ENCODE data around the gene THBD. TPM values are rescaled to one million over a fixed set of nuclear protein-coding genes. Genes with fewer than 3 reads are reported as not detected.

The THBD gene
- total RNA-seq (2014; rRNA removed; shearing (Covaris generic)): 13.6 and 15.8 TPM in 2 replicates
- polyA plus RNA-seq (2014; cell fraction: nucleus; rRNA removed): 2.6 and 3.4 TPM in 2 replicates

DNA sequence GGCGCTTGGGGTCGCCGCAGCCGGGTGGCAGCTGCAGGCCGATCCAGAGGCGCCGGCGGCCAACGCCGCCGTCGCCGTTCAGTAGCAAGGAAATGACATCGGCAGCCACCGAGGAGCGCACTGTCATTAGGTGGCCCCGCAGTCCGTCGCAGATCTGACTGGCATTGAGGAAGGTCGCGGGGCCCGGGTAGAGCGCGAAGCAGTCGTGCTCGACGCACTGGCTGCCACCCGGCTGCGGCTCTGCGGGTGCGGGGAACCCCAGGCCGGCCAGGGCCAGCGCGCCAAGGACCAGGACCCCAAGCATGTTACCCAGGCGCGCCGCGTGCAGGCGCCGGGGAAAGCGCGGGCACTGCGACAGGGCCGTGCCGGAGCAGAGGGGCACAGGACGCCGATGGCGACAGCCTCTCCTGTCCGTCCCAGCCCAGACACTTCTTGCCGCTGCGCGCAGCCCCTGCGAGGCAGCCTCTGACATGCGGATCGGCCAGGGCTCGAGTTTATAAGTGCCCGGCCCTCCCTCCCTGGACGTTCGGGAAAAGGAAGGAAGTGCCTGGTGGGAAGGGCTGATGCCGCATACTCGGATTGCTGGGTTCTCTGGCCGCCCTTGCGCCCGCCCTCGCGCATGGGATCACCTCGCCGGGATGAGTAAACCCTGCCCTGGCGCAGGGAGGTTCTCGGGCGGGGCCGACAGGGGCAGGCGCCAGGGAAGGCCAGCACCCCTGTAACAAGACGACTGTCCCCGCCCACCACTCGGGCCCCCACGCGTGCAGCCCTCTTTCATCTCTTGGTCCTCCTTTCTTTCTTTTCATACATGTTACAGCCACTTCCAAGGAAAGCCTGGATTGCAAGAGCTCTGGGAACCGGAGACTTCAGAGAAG lies at the start of gene THBD:
Gene THBD, minus strand, starts transcription at position 472 of the 875 bp plus-strand sequence. Its CDS starts 168 bp downstream, at position 304.
- DNase-seq (ENCODE audit: extremely low read depth, low read depth): peak; percentile 79

DNA sequence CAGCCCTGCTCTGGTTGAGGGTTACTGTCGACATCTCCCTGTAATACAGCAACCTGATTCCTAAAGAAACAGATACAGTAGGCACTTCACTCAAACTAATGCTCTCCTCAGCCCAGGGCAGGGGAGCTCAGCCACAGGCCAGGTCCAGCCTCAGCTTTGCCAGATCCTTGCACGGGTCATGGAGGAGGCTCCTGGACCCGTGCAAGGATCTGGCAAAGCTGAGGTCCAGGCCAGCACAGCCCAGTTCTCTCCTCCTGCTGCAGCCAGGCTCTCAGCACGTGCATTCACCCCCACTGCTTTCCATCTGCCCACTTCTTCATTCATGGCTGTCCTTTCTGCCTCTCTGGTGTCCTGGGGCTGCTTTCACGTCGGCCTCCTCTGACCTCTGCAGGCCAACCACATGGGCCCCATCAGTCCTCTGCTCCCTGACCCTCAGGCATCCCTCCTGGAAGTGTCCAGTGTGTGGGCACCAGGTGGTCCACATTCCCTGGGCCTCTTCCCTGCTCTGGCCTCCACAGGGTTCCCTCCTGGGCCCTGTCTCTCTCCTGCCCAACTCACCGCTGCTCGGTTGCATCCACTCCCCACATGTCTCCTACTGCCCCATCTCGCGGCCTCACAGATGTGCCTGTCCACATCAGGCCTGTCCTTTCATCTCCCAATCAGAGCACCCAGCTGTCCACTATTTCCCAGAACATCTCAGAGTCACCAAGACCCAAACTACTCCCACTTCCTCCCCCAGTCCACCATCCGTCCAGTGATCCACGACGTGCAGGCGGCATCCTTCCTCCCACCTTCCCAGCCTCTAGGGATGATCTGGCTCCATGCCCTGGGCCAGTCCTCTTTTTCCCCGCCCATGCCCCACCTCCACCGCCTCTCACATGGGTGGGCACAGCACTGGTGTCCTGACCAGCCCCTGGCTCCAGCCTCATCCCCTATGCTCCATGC lies 48.4 kb upstream of the THBD start:
- DNase-seq (ENCODE audit: extremely low read depth, low read depth): no peak

DNA sequence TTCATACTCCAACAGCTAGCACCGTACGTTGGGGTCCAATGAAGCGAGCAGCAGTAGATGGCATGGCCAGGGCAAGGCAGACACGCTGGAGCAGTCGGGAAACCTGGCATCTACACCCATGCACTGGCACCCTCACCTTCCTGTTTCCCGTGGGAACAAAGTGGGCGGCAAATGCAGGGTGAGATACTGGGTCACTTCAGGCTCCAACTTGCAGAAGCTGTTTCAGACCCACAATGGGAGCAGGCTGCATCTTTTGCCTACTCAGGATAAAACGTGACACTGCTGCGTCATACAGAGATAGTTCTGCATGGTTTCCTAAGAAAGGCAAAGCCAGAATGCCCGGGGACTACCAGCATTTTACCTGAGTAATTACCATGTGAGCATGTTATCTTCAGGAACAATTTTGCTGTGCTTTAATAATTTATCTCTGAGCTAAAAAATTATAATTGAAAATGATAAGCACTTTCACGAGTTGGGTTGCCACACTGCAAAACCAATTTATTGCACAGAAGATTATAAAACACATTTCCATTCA lies 47.6 kb upstream of the THBD start:
- no peak for DNase-seq (ENCODE audit: extremely low read depth, low read depth)

- no peak for DNase-seq (ENCODE audit: extremely low read depth, low read depth)
Observed at GRCh38 chr20:23096097-23096496, 46.6 kb upstream of the THBD start.

- no peak for DNase-seq (ENCODE audit: extremely low read depth, low read depth)
Observed at GRCh38 chr20:23095499-23095898, 46.0 kb upstream of the THBD start.

- DNase-seq (ENCODE audit: extremely low read depth, low read depth): no peak
Observed at GRCh38 chr20:23094927-23095326, 45.5 kb upstream of the THBD start.

DNA sequence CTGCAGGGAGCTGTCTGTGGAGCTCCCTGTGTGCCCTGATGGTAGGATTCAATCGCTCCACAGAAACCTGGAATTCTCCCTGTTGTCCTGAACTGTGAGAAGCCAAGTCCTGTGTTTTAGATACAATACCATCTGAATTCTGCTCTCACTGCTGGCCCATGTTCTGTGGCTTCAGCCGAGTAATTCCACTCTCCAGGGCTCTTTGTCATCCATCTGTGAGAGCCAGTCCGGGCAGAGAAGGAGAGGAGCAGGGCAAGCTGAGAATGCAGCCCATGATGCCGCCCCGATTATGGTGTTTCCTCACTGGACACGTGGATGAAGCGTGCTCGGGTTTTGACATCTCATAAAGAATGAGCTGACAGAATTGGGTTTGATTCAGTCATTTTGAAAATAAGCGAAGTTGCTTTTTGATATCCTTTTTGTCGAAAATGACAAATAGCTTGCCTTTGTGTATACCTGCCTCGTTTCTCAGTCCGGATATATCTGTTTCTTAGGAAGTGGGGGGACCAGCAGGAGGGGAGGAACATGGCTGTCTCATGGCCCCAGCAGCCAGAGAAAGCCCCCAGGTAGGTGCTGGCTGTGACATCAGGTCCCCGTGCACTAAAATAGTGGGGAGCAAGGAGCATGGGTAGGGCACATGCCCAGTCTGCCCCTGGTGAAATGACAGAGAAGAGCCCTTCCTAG lies 44.9 kb upstream of the THBD start:
- no peak for DNase-seq (ENCODE audit: extremely low read depth, low read depth)

- DNase-seq (ENCODE audit: extremely low read depth, low read depth): no peak
Observed at GRCh38 chr20:23093613-23094012, 44.1 kb upstream of the THBD start.

DNA sequence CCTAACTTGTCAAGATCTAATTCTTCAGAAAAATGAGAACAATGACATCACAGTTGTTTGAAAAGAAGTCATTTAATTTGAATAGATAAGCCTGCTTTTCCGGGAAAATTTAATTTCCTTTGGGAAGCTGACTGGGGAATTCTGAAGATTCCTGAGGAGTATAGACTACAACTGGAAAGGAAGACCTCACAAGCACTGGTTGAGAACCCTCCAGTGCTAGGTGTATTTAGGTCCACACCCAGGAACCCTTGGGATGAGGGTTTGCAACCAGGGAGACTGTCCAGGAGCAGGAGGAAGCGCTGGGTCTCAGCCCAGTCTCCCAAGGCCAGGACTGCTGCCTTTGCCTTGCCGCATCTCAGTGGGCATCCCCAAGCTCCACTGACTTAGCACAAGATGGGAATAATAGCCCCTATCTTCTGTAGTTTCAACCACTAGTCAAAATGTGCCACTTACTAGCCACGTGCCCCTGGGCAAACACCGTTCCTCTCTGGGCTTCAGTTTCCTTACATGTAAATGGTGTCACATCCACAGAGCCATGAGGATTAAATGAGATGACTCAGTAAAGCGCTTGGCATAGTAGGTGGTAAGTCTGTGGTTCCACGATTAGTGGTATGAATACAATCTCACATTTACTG lies 43.5 kb upstream of the THBD start:
- no peak for DNase-seq (ENCODE audit: extremely low read depth, low read depth)

DNA sequence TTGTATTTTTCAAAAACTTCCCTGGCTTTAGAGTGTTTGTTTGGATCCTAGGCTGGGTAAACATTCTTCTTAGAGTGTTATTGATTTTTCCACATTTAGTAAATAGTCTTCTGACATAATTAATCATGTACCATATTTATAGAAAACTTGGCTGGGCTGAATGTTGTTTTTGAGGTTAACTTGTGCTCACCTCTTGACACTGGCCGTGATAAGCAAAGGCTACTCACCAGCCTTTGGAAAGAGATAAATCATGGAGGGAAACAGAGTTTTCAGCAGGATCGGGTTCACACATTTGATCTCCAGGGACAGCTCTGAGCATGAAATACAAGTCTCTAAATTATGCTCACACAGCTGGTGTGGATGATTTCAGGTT lies 42.9 kb upstream of the THBD start:
- no peak for DNase-seq (ENCODE audit: extremely low read depth, low read depth)

DNA sequence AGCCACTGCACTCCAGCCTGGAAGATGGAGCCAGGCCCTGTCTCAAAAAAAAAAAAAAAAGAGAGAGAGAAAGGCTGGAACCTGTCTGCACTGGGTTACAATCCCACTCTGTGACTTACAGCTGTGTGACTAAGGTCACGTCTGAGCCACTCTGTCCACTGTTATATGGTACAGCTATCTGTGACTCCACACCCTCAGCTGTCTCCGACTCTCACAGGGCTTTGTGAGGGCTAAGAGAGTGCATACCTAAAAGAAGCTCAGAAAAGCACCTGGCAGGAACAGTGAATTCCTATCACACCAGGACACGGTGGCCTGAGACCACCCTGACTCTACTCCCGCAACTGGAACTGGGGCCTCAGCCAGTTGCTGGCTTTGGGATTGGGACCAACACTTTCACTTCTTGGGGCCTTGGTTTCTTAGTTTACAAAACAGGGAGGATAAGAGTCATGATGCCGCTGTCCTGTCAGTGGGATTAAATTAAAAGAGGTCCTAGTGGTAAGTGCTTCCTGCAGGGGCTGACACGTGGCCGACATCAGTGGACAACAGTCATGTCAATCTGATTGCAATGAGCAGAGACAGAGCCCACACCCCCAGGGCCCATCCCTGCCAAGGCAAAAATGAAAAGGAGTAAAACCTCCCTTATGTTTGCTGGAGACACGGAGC lies 42.4 kb upstream of the THBD start:
- no peak for DNase-seq (ENCODE audit: extremely low read depth, low read depth)

- no peak for DNase-seq (ENCODE audit: extremely low read depth, low read depth)
Observed at GRCh38 chr20:23090878-23091277, 41.4 kb upstream of the THBD start.

- DNase-seq (ENCODE audit: extremely low read depth, low read depth): no peak
Observed at GRCh38 chr20:23090147-23090546, 40.7 kb upstream of the THBD start.

- DNase-seq (ENCODE audit: extremely low read depth, low read depth): no peak
Observed at GRCh38 chr20:23088866-23089265, 39.4 kb upstream of the THBD start.

- DNase-seq (ENCODE audit: extremely low read depth, low read depth): no peak
Observed at GRCh38 chr20:23087587-23088251, 38.2 kb upstream of the THBD start.

DNA sequence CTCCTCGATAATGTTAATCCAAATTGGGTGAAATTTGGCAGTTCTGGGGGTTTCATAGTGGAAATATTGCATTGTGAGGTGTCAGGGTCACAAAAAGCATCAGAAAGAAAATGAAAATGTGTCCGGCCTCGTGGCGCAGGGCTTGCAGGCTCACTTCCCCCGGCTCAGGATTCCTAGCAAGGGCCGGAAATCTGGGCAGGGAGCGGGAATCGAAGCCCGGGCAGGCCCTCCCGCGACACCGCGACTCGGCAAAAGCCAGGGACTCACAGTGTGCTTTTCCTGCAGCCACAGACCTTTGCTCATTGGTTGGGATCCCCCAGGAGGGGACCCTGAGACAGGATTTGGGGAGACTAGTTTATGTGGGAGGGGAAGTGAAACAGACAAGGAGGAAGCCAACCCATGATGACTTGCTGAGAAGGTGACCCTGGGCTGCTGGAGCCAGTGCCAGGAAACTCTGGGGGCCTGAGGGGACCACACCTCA lies 37.5 kb upstream of the THBD start:
- DNase-seq (ENCODE audit: extremely low read depth, low read depth): no peak

DNA sequence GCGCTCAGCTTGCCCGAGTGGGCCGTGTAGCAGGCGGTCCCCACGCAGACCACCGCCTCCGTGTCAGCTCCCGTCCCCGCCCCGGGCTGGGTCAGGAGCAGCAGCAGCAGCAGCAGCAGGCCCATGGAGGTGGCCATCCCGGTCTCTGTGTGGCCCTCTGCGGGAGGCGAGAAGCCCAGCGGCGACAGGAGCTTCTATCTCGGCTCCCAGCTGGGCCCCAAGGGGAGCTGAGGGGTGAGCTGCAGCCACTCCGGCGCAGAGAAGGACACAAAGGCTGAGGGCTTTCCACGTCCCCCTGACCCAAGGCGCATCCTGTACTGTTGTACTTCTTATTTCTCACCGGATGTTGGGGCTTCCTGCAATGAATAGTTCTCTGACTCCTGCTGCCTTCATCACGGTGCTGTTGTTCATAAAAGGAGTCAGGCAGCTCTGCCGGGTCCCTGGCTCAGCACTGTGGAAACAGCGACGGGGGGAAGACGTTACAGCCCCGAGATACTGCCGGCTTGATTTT lies 36.6 kb upstream of the THBD start, which contains the start of gene CD93:
Gene CD93, minus strand, starts transcription at position 269 of the 511 bp plus-strand sequence. Its CDS starts 132 bp downstream, at position 137.
- DNase-seq (ENCODE audit: extremely low read depth, low read depth): no peak

DNA sequence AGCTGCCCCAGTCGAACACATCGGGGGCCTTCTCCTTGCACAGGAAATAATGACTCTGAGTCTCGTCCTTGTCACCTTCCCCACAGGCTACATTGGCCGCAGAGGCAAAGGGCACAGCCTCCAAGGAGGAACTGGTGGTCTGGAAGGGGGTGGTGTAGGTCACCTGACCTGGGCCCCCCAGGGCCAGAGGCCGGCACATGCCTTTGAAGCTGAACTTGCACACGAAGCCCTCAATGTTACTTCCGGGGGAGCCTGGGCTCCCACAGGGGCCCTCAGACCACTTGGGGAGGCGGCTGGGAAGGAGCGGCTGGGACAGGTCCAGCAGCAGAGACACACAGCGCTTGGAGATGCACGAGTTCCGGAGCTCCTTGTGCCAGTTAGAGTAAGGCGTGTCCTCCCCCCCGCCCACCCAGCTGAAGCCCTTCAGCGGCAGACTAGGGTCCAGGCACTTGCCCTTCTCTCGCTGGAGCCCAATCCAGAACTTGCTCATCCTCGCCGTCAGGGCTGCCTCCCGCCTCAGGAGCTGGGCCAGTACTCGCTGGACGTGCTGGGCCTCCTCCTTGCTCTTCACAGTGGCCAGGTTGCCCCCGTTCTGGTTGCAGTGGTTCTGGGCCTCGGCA lies 36.1 kb upstream of the THBD start:
- DNase-seq (ENCODE audit: extremely low read depth, low read depth): no peak
